SK-N-SH (cell line): ENCODE results near the gene POLR2A. TPM values are rescaled to one million over a fixed set of nuclear protein-coding genes. Genes with fewer than 3 reads are reported as not detected.

ENCODE experiments used
- CTCF ChIA-PET: fragments of 300-600, 350-600 bp; formaldehyde crosslinking; extraction: SDS; loops from one replicate; lab custom pipeline; 2021; lab: Yijun Ruan, JAX
- POLR2A ChIA-PET: fragments of 350-600 bp; sonication (Branson Sonifier 250); formaldehyde crosslinking; extraction: SDS; loops from one replicate; lab custom pipeline; 2020; ENCODE audit warnings: antibody characterized with exemption, inconsistent platforms; lab: Yijun Ruan, JAX
- DNase-seq: peaks from one replicate; pipeline ENCODE4 v3.0.0; 2012
- H2AFZ ChIP-seq: fragments of 200-600 bp; sonication (generic); 2 replicates; pipeline ENCODE4 v1.8.1; 2016; ENCODE audit warnings: antibody characterized with exemption, mild to moderate bottlenecking, low read depth
- H3F3A ChIP-seq: fragments of 200-600 bp; sonication (generic); replicated peaks from 2 replicates; pipeline ENCODE3; 2016; ENCODE audit warnings: antibody characterized with exemption, mild to moderate bottlenecking; ENCODE audit not compliant: insufficient read depth
- H3K27ac ChIP-seq, 2 experiments: fragments of 200-500 bp in 1 of 2; fragments of 200-600 bp in 1 of 2; sonication (Bioruptor generic) in 1 of 2; sonication (generic), shearing (Covaris generic) in 1 of 2; 2 replicates each; pipeline versions ENCODE4 v1.5.1 to v1.6.1; 2014 to 2016; ENCODE audit warnings: low read depth in 2 of 2, inconsistent platforms in 1 of 2, low read length in 1 of 2, mild to moderate bottlenecking in 1 of 2, mixed read lengths in 1 of 2
- H3K27me3 ChIP-seq: fragments of 200-600 bp; sonication (generic), shearing (Covaris generic); 2 replicates; pipeline ENCODE4 v1.6.1; 2016; ENCODE audit warnings: mixed run types; ENCODE audit not compliant: insufficient read depth
- H3K36me3 ChIP-seq, 2 experiments: fragments of 200-500 bp in 1 of 2; fragments of 200-600 bp in 1 of 2; sonication (Bioruptor generic) in 1 of 2; sonication (generic) in 1 of 2; replicated peaks in 1 of 2; 2 replicates each; pipeline versions ENCODE3 to v1.5.1; 2014 to 2016; ENCODE audit warnings: low read length in 1 of 2, mild to moderate bottlenecking in 1 of 2; ENCODE audit not compliant: insufficient read depth in 2 of 2, control insufficient read depth in 1 of 2
- H3K4me1 ChIP-seq, 2 experiments: fragments of 200-500 bp in 1 of 2; fragments of 200-600 bp in 1 of 2; sonication (Bioruptor generic) in 1 of 2; sonication (generic), shearing (Covaris generic) in 1 of 2; 2 replicates each; pipeline versions ENCODE4 v1.5.1 to v1.6.1; 2014 to 2016; ENCODE audit warnings: low read depth in 1 of 2, low read length in 1 of 2, mixed run types in 1 of 2; ENCODE audit not compliant: insufficient read depth in 2 of 2, control insufficient read depth in 1 of 2
- H3K4me2 ChIP-seq: fragments of 200-600 bp; sonication (generic), shearing (Covaris generic); 2 replicates; pipeline ENCODE4 v1.6.1; 2017; ENCODE audit warnings: mixed run types
- H3K4me3 ChIP-seq, 2 experiments: fragments of 200-500 bp in 1 of 2; fragments of 200-600 bp in 1 of 2; sonication (Bioruptor generic) in 1 of 2; sonication (generic), shearing (Covaris generic) in 1 of 2; 2 replicates each; pipeline versions ENCODE4 v1.5.1 to v1.8.1; 2014 to 2016; ENCODE audit warnings: low read depth in 2 of 2, inconsistent platforms in 1 of 2, low read length in 1 of 2, mild to moderate bottlenecking in 1 of 2, mixed read lengths in 1 of 2, moderate library complexity in 1 of 2
- H3K79me2 ChIP-seq: fragments of 200-600 bp; sonication (generic); 2 replicates; pipeline ENCODE4 v1.8.1; 2017; ENCODE audit warnings: mild to moderate bottlenecking; ENCODE audit not compliant: insufficient read depth
- H3K9ac ChIP-seq: fragments of 200-600 bp; sonication (generic); 2 replicates; pipeline ENCODE4 v1.6.1; 2017; ENCODE audit warnings: mixed run types
- H3K9me2 ChIP-seq: fragments of 200-600 bp; sonication (generic); 2 replicates; pipeline ENCODE4 v1.6.1; 2017; ENCODE audit warnings: mixed run types
- H3K9me3 ChIP-seq: fragments of 200-600 bp; sonication (generic); 2 replicates; pipeline ENCODE4 v1.6.1; 2017; ENCODE audit warnings: mixed run types, mild to moderate bottlenecking, moderate library complexity
- H4K20me1 ChIP-seq: fragments of 200-600 bp; sonication (generic); 2 replicates; pipeline ENCODE4 v1.6.1; 2017; ENCODE audit warnings: mild to moderate bottlenecking, mixed run types; ENCODE audit not compliant: insufficient read depth
- CTCF ChIP-seq: fragments of 200-600 bp; sonication (generic); IDR thresholded peaks from 2 replicates; pipeline ENCODE4 v1.6.1; 2017; ENCODE audit warnings: antibody characterized with exemption, mild to moderate bottlenecking, moderate library complexity
- FOSL2 ChIP-seq: IDR thresholded peaks from 2 replicates; pipeline ENCODE4 v1.4.0; 2012; ENCODE audit warnings: low read depth, mild to moderate bottlenecking, moderate library complexity, borderline replicate concordance
- FOXJ3 ChIP-seq: sonication (generic); formaldehyde crosslinking; IDR thresholded peaks from 2 replicates; pipeline ENCODE4 v1.5.1; 2020; ENCODE audit warnings: mild to moderate bottlenecking, missing genetic modification reagents
- JUND ChIP-seq: IDR thresholded peaks from 2 replicates; pipeline ENCODE4 v1.4.0; 2012
- MXI1 ChIP-seq: IDR thresholded peaks from 2 replicates; pipeline ENCODE4 v1.6.1; 2012; ENCODE audit warnings: mild to moderate bottlenecking, low read depth, low read length, improper control_type of control experiment
- NFIC ChIP-seq: IDR thresholded peaks from 2 replicates; pipeline ENCODE4 v1.4.0; 2012; ENCODE audit warnings: borderline replicate concordance
- PBX3 ChIP-seq: IDR thresholded peaks from 2 replicates; pipeline ENCODE4; 2012
- RCOR1 ChIP-seq: fragments of 150-350 bp; IDR thresholded peaks from 2 replicates; pipeline ENCODE4 v1.6.1; 2017; ENCODE audit warnings: antibody characterized with exemption, low read length
- REST ChIP-seq: IDR thresholded peaks from 2 replicates; pipeline ENCODE4 v1.6.1; 2012; ENCODE audit warnings: mild to moderate bottlenecking, low read depth, low read length, moderate library complexity
- RFX5 ChIP-seq: IDR thresholded peaks from 2 replicates; pipeline ENCODE4 v1.6.1; 2012; ENCODE audit warnings: mild to moderate bottlenecking, improper control_type of control experiment, low read length
- TCF12 ChIP-seq: IDR thresholded peaks from 2 replicates; pipeline ENCODE4 v1.4.0; 2012
- TEAD4 ChIP-seq: IDR thresholded peaks from 2 replicates; pipeline ENCODE4 v1.4.0; 2012; ENCODE audit warnings: mild to moderate bottlenecking, borderline replicate concordance; ENCODE audit not compliant: insufficient read depth
- YY1 ChIP-seq: IDR thresholded peaks from 2 replicates; pipeline ENCODE4 v1.4.0; 2012; ENCODE audit warnings: low read depth, mild to moderate bottlenecking
- ZBTB33 ChIP-seq: IDR thresholded peaks from 2 replicates; pipeline ENCODE4 v1.4.0; 2012; ENCODE audit warnings: low read depth, borderline replicate concordance
- WGBS: methylation state at CpG from one replicate; pipeline ENCODE4 v1.1.6; 2017; ENCODE audit warnings: low lambda C conversion rate; 5-methylcytosine and 5-hydroxymethylcytosine counted together
- polyA plus RNA-seq, 3 experiments: library from polyadenylated mRNA; depleted of rRNA; stranded (reverse); fragments of >200 nt; gene quantifications; 2 replicates each; pipeline ENCODE4 v1.2.3, GENCODE V29; 2012

Gene POLR2A
- polyA plus RNA-seq, 1 of the 3 experiments (the other 2 are of a cell fraction), result 37.3 TPM

GRCh38 chr17:7484067-7484918 lies at the start of gene POLR2A (continued):
- peak; percentile 46; the same call in 1 of the 2 replicates for TF ChIP-seq RCOR1
- TF ChIP-seq RFX5, result 0 out of 2 replicates have a peak, but pooled peaks have one; percentile 42
- TF ChIP-seq MXI1, result no peak; the same call in 1 of the 2 replicates
- no peak for TF ChIP-seq TCF12
- 0 out of 2 replicates have a peak, but pooled peaks have one; percentile 26 for TF ChIP-seq PBX3
- TF ChIP-seq CTCF, result no peak
- TF ChIP-seq TEAD4, result peak; percentile 11; the same call in 1 of the 2 replicates
- TF ChIP-seq FOXJ3 (CRISPR knock-in tag), result peak; percentile 64
- no peak for TF ChIP-seq NFIC
- TF ChIP-seq JUND, result no peak
- no peak for TF ChIP-seq FOSL2

GRCh38 chr17:7435676-7436555 lies 48.2 kb upstream of the POLR2A start:
- peak overlapping the region; percentile 13; the same call in 1 of the 2 replicates for H3K9ac ChIP-seq
- no peak for TF ChIP-seq YY1
- no peak for TF ChIP-seq ZBTB33
- no peak for TF ChIP-seq REST
- peak; percentile 22 for TF ChIP-seq CTCF
- TF ChIP-seq, all 33 proteins: peak for 1
- peaks cover 7% of the 10 kb centered on the region; the same call in 1 of the 2 replicates for H3K79me2 ChIP-seq
- peaks cover 0 to 4% of the 10 kb centered on the region in 2 experiments for H3K36me3 ChIP-seq
- no peaks in the 10 kb centered on the region for H3K27me3 ChIP-seq
- peaks cover 0 to 18% of the 10 kb centered on the region in 2 experiments; a peak in 1 of 4 replicates for H3K4me1 ChIP-seq
- H3K4me2 ChIP-seq, result peak overlapping the region; percentile 91
- ChIA-PET POLR2A (interaction anchor here (1.1 to 1.9 kb wide), 3 partner anchors 32 to 53 kb away, joined by 3 to 11 read pairs (median 4); partner anchors contain the start of genes POLR2A and TMEM256), CTCF (interaction anchor here (0.7 to 3.9 kb wide), 24 partner anchors 8 to 703 kb away, joined by 3 to 27 read pairs (median 6); partner anchors contain the start of genes ACAP1, CHRNB1, NLGN2 and POLR2A)
- no peaks in the 10 kb centered on the region for H3K9me2 ChIP-seq
- H3F3A ChIP-seq, result peaks cover 11% of the 10 kb centered on the region
- 41% methylated on average over 30 of the region's 49 CpGs for WGBS
- peak; percentile 57 for DNase-seq
- H2AFZ ChIP-seq, result peak overlapping the region; percentile 62
- peak overlapping the region; percentile 67 to 86 for H3K4me3 ChIP-seq
- H4K20me1 ChIP-seq, result no peaks in the 10 kb centered on the region
- H3K9me3 ChIP-seq, result no peaks in the 10 kb centered on the region
- peak overlapping the region in 1 of 2 experiments; percentile 55; a peak in 1 of 4 replicates for H3K27ac ChIP-seq
